Measurements from ENCODE around the gene FYCO1. TPM values are rescaled to one million over a fixed set of nuclear protein-coding genes. Genes with fewer than 3 reads are reported as not detected.

Gene FYCO1
- total and polyA plus RNA-seq, 9 of the 15 experiments (the other 6 are each of a cell fraction or from before 2014, with no cell fraction given): 2.1 to 13.8 (median 7.4) TPM

DNA sequence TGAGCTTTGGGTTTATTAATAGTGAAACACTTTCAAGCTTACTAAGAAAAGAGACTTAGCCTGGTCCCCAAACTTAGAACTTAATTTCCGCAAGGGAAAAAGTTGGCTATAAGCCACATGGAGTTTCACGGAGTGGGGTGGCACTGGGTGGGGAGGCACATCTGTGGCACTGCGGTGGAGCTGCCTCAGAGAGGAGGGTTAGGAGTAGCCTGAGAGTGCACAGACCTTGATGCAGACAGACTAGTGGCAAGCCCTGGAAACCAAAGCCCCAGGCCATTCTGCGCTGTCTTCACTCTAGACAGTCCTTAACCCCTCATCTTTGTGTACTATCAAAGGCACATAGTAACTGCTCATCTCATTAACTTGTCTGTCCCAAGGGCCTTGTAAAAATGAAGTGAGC lies 30.4 kb downstream of the FYCO1 start:
- FAIRE-seq (peak; percentile 35), ATAC-seq (no peak), DNase-seq (ENCODE audit: extremely low read depth in 1 of 4, low spot score in 3 of 4) (no peak)
- no peaks in the 10 kb centered on the region for H3K9me3 ChIP-seq (replicated peaks; ENCODE audit: control insufficient read depth, insufficient read depth, low read depth, low read length)
- no peak overlapping the region for H3K27ac ChIP-seq (ENCODE audit: extremely low read depth, low read depth, low read length)
- H3K4me3 ChIP-seq: no peak overlapping the region
- no peak overlapping the region for H3K9ac ChIP-seq (ENCODE audit: insufficient read depth in 1 of 2, low read depth in 2 of 2, low read length in 2 of 2)
- CTCF ChIA-PET (ENCODE audit: low intra/inter-chr PET ratio): no interaction called here
- 91% methylated on average over 4 of the region's 4 CpGs for WGBS (ENCODE audit: insufficient coverage, low coverage, missing lambda C conversion rate)
- no peaks in the 10 kb centered on the region for H4K20me1 ChIP-seq (replicated peaks; ENCODE audit: control insufficient read depth, insufficient read depth, low read length)
- in situ Hi-C loops (cut with MboI) (no loop called here), intact Hi-C loops (cut with micrococcal nuclease) (no loop called here)
- H3K4me1 ChIP-seq (replicated peaks in 1 of 2; ENCODE audit: control insufficient read depth in 2 of 2, insufficient read depth in 2 of 2, low read length in 2 of 2): no peaks in the 10 kb centered on the region; a peak in 1 of 5 replicates
- H3K36me3 ChIP-seq (ENCODE audit: control insufficient read depth, insufficient read depth, low read length): peaks cover 99% of the 10 kb centered on the region
- no peak overlapping the region for H2AFZ ChIP-seq (ENCODE audit: low read depth, low read length)
- no peak for TF ChIP-seq CXXC5 (CRISPR knock-in tag; IDR thresholded peaks at IDR 0.05)
- TF ChIP-seq THRAP3 (IDR thresholded peaks at IDR 0.05; ENCODE audit: borderline replicate concordance): no peak
- TF ChIP-seq, protein P1, sequence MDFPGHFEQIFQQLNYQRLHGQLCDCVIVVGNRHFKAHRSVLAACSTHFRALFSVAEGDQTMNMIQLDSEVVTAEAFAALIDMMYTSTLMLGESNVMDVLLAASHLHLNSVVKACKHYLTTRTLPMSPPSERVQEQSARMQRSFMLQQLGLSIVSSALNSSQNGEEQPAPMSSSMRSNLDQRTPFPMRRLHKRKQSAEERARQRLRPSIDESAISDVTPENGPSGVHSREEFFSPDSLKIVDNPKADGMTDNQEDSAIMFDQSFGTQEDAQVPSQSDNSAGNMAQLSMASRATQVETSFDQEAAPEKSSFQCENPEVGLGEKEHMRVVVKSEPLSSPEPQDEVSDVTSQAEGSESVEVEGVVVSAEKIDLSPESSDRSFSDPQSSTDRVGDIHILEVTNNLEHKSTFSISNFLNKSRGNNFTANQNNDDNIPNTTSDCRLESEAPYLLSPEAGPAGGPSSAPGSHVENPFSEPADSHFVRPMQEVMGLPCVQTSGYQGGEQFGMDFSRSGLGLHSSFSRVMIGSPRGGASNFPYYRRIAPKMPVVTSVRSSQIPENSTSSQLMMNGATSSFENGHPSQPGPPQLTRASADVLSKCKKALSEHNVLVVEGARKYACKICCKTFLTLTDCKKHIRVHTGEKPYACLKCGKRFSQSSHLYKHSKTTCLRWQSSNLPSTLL (IDR thresholded peaks at IDR 0.05): no peak
- TF ChIP-seq, protein P2, sequence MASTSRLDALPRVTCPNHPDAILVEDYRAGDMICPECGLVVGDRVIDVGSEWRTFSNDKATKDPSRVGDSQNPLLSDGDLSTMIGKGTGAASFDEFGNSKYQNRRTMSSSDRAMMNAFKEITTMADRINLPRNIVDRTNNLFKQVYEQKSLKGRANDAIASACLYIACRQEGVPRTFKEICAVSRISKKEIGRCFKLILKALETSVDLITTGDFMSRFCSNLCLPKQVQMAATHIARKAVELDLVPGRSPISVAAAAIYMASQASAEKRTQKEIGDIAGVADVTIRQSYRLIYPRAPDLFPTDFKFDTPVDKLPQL (IDR thresholded peaks at IDR 0.05; ENCODE audit: extremely low read depth, insufficient read length): no peak
- no peak for TF ChIP-seq PTTG1 (tag; IDR thresholded peaks at IDR 0.05; ENCODE audit: low read depth)
- no peak for TF ChIP-seq SLC30A9 (CRISPR knock-in tag; IDR thresholded peaks at IDR 0.05)
- TF ChIP-seq MXI1 (IDR thresholded peaks at IDR 0.05; ENCODE audit: low read depth, low read length): no peak
- TF ChIP-seq, protein P3, sequence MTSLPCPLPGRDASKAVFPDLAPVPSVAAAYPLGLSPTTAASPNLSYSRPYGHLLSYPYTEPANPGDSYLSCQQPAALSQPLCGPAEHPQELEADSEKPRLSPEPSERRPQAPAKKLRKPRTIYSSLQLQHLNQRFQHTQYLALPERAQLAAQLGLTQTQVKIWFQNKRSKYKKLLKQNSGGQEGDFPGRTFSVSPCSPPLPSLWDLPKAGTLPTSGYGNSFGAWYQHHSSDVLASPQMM (CRISPR knock-in tag; IDR thresholded peaks at IDR 0.05): no peak
- no peak for TF ChIP-seq HEY1 (CRISPR knock-in tag; IDR thresholded peaks at IDR 0.05; ENCODE audit: borderline replicate concordance)
- no peak for TF ChIP-seq SRSF3 (IDR thresholded peaks at IDR 0.05; ENCODE audit: insufficient read depth, low read length)
- H3K79me2 ChIP-seq (ENCODE audit: control insufficient read depth, insufficient read depth, low read length): no peaks in the 10 kb centered on the region
- no TSS peak for BruUV-seq (replicated peaks)
- H3K4me2 ChIP-seq (ENCODE audit: insufficient read depth, low read length): no peak overlapping the region
- H3K27me3 ChIP-seq (ENCODE audit: control insufficient read depth in 2 of 2, insufficient read depth in 2 of 2, low read length in 2 of 2): no peaks in the 10 kb centered on the region
- H3K9me1 ChIP-seq (ENCODE audit: control insufficient read depth, insufficient read depth, low read length): no peaks in the 10 kb centered on the region
- POLR2A ChIA-PET: interaction anchor here (0.6 to 1.9 kb wide), 7 partner anchors 8 to 718 kb away, joined by 3 to 7 read pairs (median 4); no protein-coding TSS in a partner anchor

All from K562 (cell line).